GM23338 (cell line): ENCODE measurements around the gene TMEM132D. TPM values are rescaled to one million over a fixed set of nuclear protein-coding genes. Genes with fewer than 3 reads are reported as not detected.

Source experiments
- ATAC-seq: fragments of 200-7000 bp; cut with Tn5 transposase; 3 replicates; pipeline ENCODE4 v1.9.1; 2020
- DNase-seq: peaks from one replicate; pipeline ENCODE4 v3.0.0-alpha.2; 2015; ENCODE audit warnings: low spot score
- H2AFZ ChIP-seq: fragments of 200-600 bp; sonication (generic); 2 replicates; pipeline ENCODE4 v1.8.0; 2016; ENCODE audit warnings: antibody characterized with exemption, mild to moderate bottlenecking, moderate library complexity
- H3F3A ChIP-seq: fragments of 200-600 bp; sonication (generic); replicated peaks from 2 replicates; pipeline ENCODE4 v1.8.0; 2017; ENCODE audit warnings: antibody characterized with exemption, mixed run types, low read depth
- H3K27ac ChIP-seq: fragments of 200-600 bp; sonication (generic); 2 replicates; pipeline ENCODE4 v1.6.1; 2016; ENCODE audit warnings: low read depth
- H3K27me3 ChIP-seq: fragments of 200-600 bp; sonication (generic); 2 replicates; pipeline ENCODE4 v1.8.0; 2016; ENCODE audit warnings: mild to moderate bottlenecking, mixed run types, moderate library complexity; ENCODE audit not compliant: insufficient read depth
- H3K36me3 ChIP-seq: fragments of 200-600 bp; sonication (generic); 2 replicates; pipeline ENCODE4 v1.8.0; 2016; ENCODE audit warnings: mild to moderate bottlenecking; ENCODE audit not compliant: insufficient read depth
- H3K4me1 ChIP-seq: fragments of 200-600 bp; sonication (generic); 2 replicates; pipeline ENCODE4 v1.8.0; 2016; ENCODE audit warnings: mild to moderate bottlenecking, moderate library complexity; ENCODE audit not compliant: insufficient read depth
- H3K4me2 ChIP-seq: fragments of 200-600 bp; sonication (generic); 2 replicates; pipeline ENCODE4 v1.7.1; 2017; ENCODE audit warnings: mixed run types
- H3K4me3 ChIP-seq: fragments of 200-600 bp; sonication (generic); 2 replicates; pipeline ENCODE4 v1.6.1; 2016; ENCODE audit warnings: mixed run types
- H3K79me2 ChIP-seq: fragments of 200-600 bp; sonication (generic); replicated peaks from 2 replicates; pipeline ENCODE4 v1.8.0; 2017; ENCODE audit warnings: mild to moderate bottlenecking; ENCODE audit not compliant: insufficient read depth
- H3K9me2 ChIP-seq: fragments of 200-600 bp; sonication (generic); 2 replicates; pipeline ENCODE4 v1.8.0; 2017; ENCODE audit not compliant: insufficient read depth
- H4K20me1 ChIP-seq: fragments of 200-600 bp; sonication (generic); replicated peaks from 2 replicates; pipeline ENCODE4 v1.8.0; 2017; ENCODE audit warnings: mild to moderate bottlenecking; ENCODE audit not compliant: insufficient read depth
- H3K27ac Mint-ChIP-seq: 2 replicates; pipeline ENCODE4 v1.8.0; 2020; ENCODE audit warnings: inconsistent platforms, mild to moderate bottlenecking, moderate library complexity, mixed read lengths
- H3K27me3 Mint-ChIP-seq: 3 replicates; pipeline ENCODE4 v1.8.0; 2022; ENCODE audit warnings: low read depth, mild to moderate bottlenecking, moderate library complexity, mixed read lengths, inconsistent platforms; ENCODE audit not compliant: insufficient read depth, poor library complexity
- H3K36me3 Mint-ChIP-seq: 3 replicates; pipeline ENCODE4 v1.8.0; 2021; ENCODE audit warnings: low read depth, mild to moderate bottlenecking, inconsistent platforms, moderate library complexity, mixed read lengths
- H3K4me1 Mint-ChIP-seq: 3 replicates; pipeline ENCODE4 v1.8.0; 2020; ENCODE audit warnings: mild to moderate bottlenecking, inconsistent platforms, mixed read lengths
- H3K4me3 Mint-ChIP-seq: 3 replicates; pipeline ENCODE4 v1.8.0; 2021; ENCODE audit warnings: moderate library complexity, mild to moderate bottlenecking, inconsistent platforms, mixed read lengths
- H3K9me3 Mint-ChIP-seq: 3 replicates; pipeline ENCODE4 v1.8.0; 2020; ENCODE audit warnings: moderate library complexity, mild to moderate bottlenecking, inconsistent platforms, mixed read lengths
- CREB1 ChIP-seq: fragments of 250-450 bp; sonication (Bioruptor Pico); IDR thresholded peaks from 2 replicates; pipeline ENCODE4 v1.5.0; 2020; ENCODE audit warnings: low read depth, mild to moderate bottlenecking, moderate library complexity
- CTCF ChIP-seq, 2 experiments: fragments of 200-600 bp in 1 of 2; sonication (generic) in 1 of 2; conservative IDR thresholded peaks; 2 replicates each; pipeline versions ENCODE4 v1.5.1 to v1.6.1; 2016 to 2017; ENCODE audit warnings: antibody characterized with exemption in 2 of 2, low read depth in 2 of 2, mild to moderate bottlenecking in 2 of 2, moderate library complexity in 1 of 2
- ETS1 ChIP-seq: IDR thresholded peaks from 2 replicates; pipeline ENCODE4 v1.6.1; 2016; ENCODE audit warnings: antibody characterized with exemption
- EZH2 ChIP-seq: fragments of 200-600 bp; sonication (generic); IDR thresholded peaks from one replicate; pipeline ENCODE4 v1.8.0; 2017; ENCODE audit warnings: antibody characterized with exemption, mild to moderate bottlenecking, low read depth; ENCODE audit not compliant: unreplicated experiment
- EZH2phosphoT487 ChIP-seq: fragments of 200-600 bp; sonication (generic); IDR thresholded peaks from one replicate; pipeline ENCODE4 v1.8.1; 2018; ENCODE audit warnings: antibody characterized with exemption; ENCODE audit not compliant: unreplicated experiment
- JUNB ChIP-seq: IDR thresholded peaks from one replicate; pipeline ENCODE4 v1.6.1; 2016; ENCODE audit warnings: antibody characterized with exemption; ENCODE audit not compliant: unreplicated experiment
- NANOG ChIP-seq: IDR thresholded peaks from 2 replicates; pipeline ENCODE4 v1.6.1; 2016; ENCODE audit warnings: antibody characterized with exemption, borderline replicate concordance
- POLR2AphosphoS5 ChIP-seq: IDR thresholded peaks from 2 replicates; pipeline ENCODE4 v1.6.1; 2016; ENCODE audit warnings: antibody characterized with exemption, low read depth
- REST ChIP-seq: IDR thresholded peaks from one replicate; pipeline ENCODE4 v1.6.1; 2018; ENCODE audit warnings: antibody characterized with exemption; ENCODE audit not compliant: unreplicated experiment
- STAT1 ChIP-seq: IDR thresholded peaks from one replicate; pipeline ENCODE4 v1.6.1; 2016; ENCODE audit warnings: antibody characterized with exemption; ENCODE audit not compliant: unreplicated experiment
- ZNF114 ChIP-seq: fragments of 250-450 bp; sonication (Bioruptor Pico); IDR thresholded peaks from 2 replicates; pipeline ENCODE4 v1.5.0; 2020; ENCODE audit warnings: mild to moderate bottlenecking, moderate library complexity
- ZNF331 ChIP-seq: fragments of 250-450 bp; sonication (Bioruptor Pico); IDR thresholded peaks from 2 replicates; pipeline ENCODE4 v1.5.0; 2020; ENCODE audit warnings: low read depth, mild to moderate bottlenecking, moderate library complexity
- polyA plus RNA-seq: library from polyadenylated mRNA; unstranded; fragments of >200 nt; fragmentation: Nextera tagmentation; extraction: Ambion mirVana; gene quantifications from 2 replicates; pipeline ENCODE4 v1.2.1, GENCODE V29; 2016
- total RNA-seq: library from RNA; depleted of rRNA; stranded (reverse); fragments of >200 nt; shearing (Covaris generic); gene quantifications from 2 replicates; pipeline ENCODE4 v1.2.3, GENCODE V29; 2014

Gene TMEM132D
- total and polyA plus RNA-seq, 2 experiments from 2014 or later: 0.44 to 5.3 TPM

- Histone ChIP-seq H4K20me1 (no peaks in the 10 kb centered on the region), H3F3A (no peaks in the 10 kb centered on the region), H2AFZ (no peak overlapping the region), H3K4me2 (no peak overlapping the region), H3K79me2 (no peaks in the 10 kb centered on the region), H3K4me3 (no peak overlapping the region), H3K27me3 (no peaks in the 10 kb centered on the region), H3K9me2 (no peaks in the 10 kb centered on the region), H3K4me1 (no peaks in the 10 kb centered on the region; the same call in 1 of the 2 replicates), H3K36me3 (no peaks in the 10 kb centered on the region), H3K27ac (no peak overlapping the region)
- peaks cover 96% of the 10 kb centered on the region for H3K9me3 Mint-ChIP-seq
- no peak for ATAC-seq
- H3K4me3 Mint-ChIP-seq: no peak overlapping the region
- H3K27me3 Mint-ChIP-seq: peaks cover 3% of the 10 kb centered on the region
- peaks cover 40% of the 10 kb centered on the region for H3K36me3 Mint-ChIP-seq
- H3K4me1 Mint-ChIP-seq: no peaks in the 10 kb centered on the region
- DNase-seq: no peak
- H3K27ac Mint-ChIP-seq: no peak overlapping the region
- no peak for TF ChIP-seq JUNB
- TF ChIP-seq CREB1 (CRISPR knock-in tag): no peak
Observed at GRCh38 chr12:129486931-129487330, 416.9 kb downstream of the TMEM132D start.

- no peak for ATAC-seq
- no peaks in the 10 kb centered on the region for H4K20me1 ChIP-seq
- no peaks in the 10 kb centered on the region for H3K27me3 ChIP-seq
- no peaks in the 10 kb centered on the region for H3K4me1 ChIP-seq
- H3F3A ChIP-seq: no peaks in the 10 kb centered on the region
- no peak overlapping the region for H3K4me3 ChIP-seq
- H3K27me3 Mint-ChIP-seq: peaks cover 9% of the 10 kb centered on the region
- H3K36me3 ChIP-seq: no peaks in the 10 kb centered on the region
- TF ChIP-seq ETS1: no peak
- no peak for TF ChIP-seq ZNF331 (CRISPR knock-in tag)
- no peak for TF ChIP-seq EZH2phosphoT487
- no peaks in the 10 kb centered on the region for H3K4me1 Mint-ChIP-seq
- H3K27ac ChIP-seq: no peak overlapping the region
- H3K27ac Mint-ChIP-seq: no peak overlapping the region
- peaks cover 37% of the 10 kb centered on the region for H3K36me3 Mint-ChIP-seq
- no peak for DNase-seq
- peaks cover 98% of the 10 kb centered on the region for H3K9me3 Mint-ChIP-seq
- no peak overlapping the region for H3K4me3 Mint-ChIP-seq
- no peaks in the 10 kb centered on the region for H3K79me2 ChIP-seq
- H2AFZ ChIP-seq: no peak overlapping the region
- H3K4me2 ChIP-seq: no peak overlapping the region
- no peaks in the 10 kb centered on the region for H3K9me2 ChIP-seq
Observed at GRCh38 chr12:129483111-129483893, 420.5 kb downstream of the TMEM132D start.

- peaks cover 33% of the 10 kb centered on the region for H3K36me3 Mint-ChIP-seq
- no peaks in the 10 kb centered on the region for H3K79me2 ChIP-seq
- H3K4me3 ChIP-seq: no peak overlapping the region
- no peak overlapping the region for H3K4me2 ChIP-seq
- DNase-seq (no peak), ATAC-seq (no peak)
- H3K9me2 ChIP-seq: no peaks in the 10 kb centered on the region
- H3K36me3 ChIP-seq: no peaks in the 10 kb centered on the region
- H3K27ac ChIP-seq: no peak overlapping the region
- H3K27me3 ChIP-seq: no peaks in the 10 kb centered on the region
- no peaks in the 10 kb centered on the region for H3F3A ChIP-seq
- peaks cover 9% of the 10 kb centered on the region for H3K27me3 Mint-ChIP-seq
- no peaks in the 10 kb centered on the region for H4K20me1 ChIP-seq
- no peaks in the 10 kb centered on the region for H3K4me1 Mint-ChIP-seq
- no peak overlapping the region for H3K27ac Mint-ChIP-seq
- no peak overlapping the region for H2AFZ ChIP-seq
- H3K4me1 ChIP-seq: no peaks in the 10 kb centered on the region
- peaks cover 98% of the 10 kb centered on the region for H3K9me3 Mint-ChIP-seq
- H3K4me3 Mint-ChIP-seq: no peak overlapping the region
- no peak for TF ChIP-seq REST
- no peak for TF ChIP-seq CTCF (conservative IDR thresholded peaks at IDR 0.05; ENCODE audit: low read depth in 2 of 2)
- no peak for TF ChIP-seq POLR2AphosphoS5
- TF ChIP-seq EZH2: no peak
- no peak for TF ChIP-seq JUNB
- TF ChIP-seq STAT1: no peak
- TF ChIP-seq EZH2phosphoT487: no peak
- no peak for TF ChIP-seq NANOG
- TF ChIP-seq CREB1 (CRISPR knock-in tag): no peak
- TF ChIP-seq ETS1: no peak
- TF ChIP-seq ZNF114 (CRISPR knock-in tag): no peak
Observed at GRCh38 chr12:129481921-129482320, 421.9 kb downstream of the TMEM132D start.
